Measurements from ENCODE around the gene PER1.

The PER1 gene

DNA sequence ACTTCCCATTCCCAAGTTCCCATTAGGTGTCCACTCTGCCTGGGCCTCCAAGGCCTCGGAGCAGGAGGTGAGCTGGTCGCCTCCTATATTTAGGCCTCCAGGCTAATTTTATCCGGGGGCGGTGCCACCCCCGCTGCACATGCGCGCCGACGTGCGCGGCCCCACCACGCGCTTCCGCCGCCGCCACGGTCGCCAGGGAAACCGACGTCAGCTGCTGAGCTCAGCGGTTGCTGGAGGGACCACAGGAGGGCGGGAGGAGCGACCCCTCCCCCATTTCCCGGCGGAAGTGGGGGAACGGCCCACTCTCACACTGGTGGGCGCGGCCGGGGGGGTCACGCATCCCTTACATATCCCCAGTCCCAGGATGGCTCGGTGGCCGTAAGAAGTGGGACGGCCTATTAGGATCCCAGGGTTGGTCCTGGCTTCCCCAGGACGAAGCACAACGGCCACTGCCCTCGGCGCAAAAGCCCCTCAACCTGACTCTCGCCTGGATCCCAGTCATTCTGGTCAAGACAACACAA lies 1.0 kb downstream of the PER1 start:
- no peak for DNase-seq

DNA sequence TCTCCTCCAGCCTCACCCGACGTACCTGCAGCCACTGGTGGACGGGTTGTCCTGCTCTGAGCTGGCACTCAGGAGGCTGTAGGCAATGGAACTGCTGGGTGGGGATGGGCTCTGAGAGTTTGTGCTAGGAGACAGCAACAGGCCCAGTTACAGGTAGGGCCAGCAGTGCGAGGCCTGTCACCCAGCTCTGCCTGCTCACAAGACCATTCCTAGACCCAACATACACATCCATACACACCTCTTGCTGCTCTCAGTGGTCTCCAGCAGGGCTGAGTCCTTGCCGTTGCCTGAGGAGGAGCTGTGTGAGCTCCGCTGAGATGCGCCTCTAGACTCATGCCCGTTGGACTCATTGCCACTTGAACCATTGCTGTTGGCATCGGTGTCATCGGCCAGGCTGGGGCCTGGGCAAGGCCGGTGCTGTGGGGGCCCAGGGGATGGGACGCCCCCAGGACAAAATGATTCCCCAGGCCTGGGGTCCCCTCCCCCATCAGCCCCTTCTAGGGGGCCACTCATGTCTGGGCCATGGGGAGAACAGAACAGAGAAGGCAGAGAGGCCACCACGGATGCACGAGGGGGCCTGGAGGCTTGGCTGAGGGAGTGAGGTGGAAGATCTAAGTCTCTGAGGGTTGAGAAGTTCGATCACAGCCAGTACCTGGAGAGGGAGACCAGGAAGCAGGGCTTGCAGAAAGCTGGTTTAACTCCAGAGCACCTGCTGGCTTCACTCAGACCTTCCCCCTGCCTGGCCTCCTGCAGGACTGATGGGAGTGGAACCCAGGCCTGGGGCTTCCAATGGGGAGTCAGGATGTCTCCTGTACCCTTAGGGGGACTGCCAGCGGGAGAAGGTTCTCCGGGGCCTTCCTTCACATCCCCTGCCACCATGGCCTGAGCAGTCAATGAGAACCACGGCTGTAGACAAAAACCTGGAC lies 1.7 kb downstream of the PER1 start:
- no peak for DNase-seq

DNA sequence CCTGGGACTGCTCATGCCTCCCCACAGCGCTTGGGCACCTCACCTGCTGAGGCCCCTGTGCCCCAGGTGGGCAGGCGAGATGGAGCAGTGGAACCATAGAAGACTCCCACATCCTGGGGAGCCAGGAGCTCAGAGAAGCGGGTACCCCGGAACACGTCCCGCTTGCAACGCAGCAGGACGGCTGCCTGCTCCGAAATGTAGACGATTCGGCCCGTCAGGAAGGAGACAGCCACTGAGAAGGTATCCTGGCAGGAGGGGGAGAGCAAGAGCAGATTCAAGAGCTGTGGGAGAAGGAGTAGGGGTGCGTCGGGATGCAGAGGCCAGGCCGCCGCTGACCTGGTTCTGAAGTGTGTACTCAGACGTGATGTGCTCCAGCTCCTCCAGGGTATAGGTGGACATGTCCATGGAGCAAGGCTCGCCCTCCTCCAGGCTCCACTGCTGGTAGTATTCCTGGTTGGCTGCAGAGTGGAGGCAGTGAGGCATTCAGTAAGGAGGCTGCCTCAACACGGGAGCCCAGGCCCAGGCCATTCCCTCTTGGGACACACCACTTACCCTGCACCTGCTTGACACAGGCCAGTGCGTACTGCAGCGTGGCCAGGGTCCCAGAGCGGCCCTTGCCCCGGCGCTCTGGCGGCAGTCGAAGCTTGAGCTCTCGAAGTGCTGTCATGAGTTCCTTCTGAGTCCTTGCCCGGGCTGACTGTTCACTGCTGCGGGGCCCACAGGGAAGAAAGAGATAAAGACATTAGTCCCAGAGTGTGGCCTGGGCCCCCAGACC lies 2.6 kb downstream of the PER1 start:
- no peak for DNase-seq

GRCh38 chr17:8148560-8148959 lies 3.6 kb downstream of the PER1 start:
- no peak for DNase-seq

GRCh38 chr17:8147805-8148404 lies 4.3 kb downstream of the PER1 start:
- DNase-seq = no peak

- DNase-seq = no peak
These were observed 4.9 kb downstream of the PER1 start for GRCh38 chr17:8147141-8147804.

- DNase-seq = no peak
These were observed 5.6 kb downstream of the PER1 start for GRCh38 chr17:8146381-8147140.

GRCh38 chr17:8145811-8146210 lies 6.4 kb downstream of the PER1 start:
- no peak for DNase-seq

DNA sequence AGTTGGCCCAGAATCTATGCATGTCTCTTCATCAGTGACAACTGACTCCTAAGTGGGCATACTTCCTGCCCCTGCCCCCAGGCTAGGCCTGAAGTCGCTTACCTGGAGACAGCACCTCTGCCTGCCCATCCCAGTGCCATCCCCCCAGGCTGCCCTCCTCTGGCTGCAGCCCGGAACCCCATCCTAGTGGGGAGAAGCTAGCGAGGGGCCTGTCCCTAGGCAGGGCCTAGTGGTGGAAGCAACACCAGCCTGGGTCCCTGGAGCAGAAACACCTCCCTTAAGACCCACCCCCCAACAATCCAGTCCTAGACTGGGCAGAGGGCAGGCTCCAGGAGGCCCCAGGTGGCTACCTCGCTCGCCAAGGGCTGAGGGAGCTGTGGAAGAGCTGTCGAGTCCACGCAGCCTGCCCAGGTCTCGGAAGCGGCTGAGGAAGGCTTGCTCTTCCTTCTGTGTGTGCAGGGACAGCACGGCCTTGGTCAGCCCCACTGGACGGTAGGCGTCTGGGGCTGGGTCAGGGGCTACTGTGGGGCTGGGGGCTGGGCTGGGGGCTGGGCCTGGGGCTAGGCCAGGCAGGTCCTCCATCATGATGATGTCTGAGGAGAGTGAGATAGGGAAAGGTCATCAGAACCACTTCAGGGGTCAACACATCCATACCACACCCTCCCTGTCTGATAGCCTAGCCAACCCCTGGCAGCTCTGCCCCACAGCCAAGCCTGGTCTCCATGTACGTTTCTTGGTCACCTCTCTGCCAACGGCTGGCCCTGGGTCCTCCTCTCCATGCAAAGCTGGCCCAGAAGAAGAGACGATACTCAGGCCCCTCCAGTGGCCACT lies 7.6 kb downstream of the PER1 start:
- DNase-seq = no peak

DNA sequence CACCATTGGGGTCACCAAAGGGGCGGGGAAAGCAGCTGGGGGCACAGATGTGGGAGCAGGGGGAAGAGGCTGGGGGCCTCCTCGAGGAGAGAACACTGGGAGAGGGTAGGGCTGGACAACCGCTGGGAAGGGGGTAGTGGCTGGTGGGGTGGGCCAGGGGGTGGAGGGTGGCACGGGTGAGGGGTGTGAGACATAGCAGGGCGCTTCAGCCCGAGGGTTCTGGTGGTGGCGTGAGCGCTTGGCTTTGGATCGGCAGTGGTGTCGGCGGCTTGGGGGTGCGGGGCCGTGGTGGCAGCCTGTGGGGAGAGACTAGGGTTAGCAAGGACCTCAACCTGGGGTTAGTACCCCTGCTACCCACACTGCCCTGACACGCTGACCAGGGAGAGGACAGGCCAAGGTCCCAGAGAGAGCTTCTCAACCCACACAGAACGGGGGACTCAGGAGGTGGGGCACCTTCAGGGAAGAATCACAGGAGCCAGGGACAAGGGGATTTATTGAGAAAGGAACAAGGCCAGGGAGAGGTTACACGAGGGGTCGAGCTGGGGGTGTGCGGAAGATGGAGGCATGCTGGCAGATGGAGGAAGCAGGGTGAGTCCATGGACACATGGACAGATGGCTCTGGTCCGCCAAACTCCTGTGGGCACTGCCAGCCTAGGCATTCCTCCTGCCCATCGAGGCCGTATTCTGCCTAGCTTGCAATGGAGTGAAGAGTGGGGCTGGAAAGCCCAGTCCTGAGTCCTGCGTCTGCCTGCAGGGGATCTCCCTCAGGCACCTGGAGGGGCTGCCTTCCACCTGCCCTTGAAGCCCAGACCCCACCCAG lies 8.4 kb downstream of the PER1 start:
- no peak for DNase-seq

DNA sequence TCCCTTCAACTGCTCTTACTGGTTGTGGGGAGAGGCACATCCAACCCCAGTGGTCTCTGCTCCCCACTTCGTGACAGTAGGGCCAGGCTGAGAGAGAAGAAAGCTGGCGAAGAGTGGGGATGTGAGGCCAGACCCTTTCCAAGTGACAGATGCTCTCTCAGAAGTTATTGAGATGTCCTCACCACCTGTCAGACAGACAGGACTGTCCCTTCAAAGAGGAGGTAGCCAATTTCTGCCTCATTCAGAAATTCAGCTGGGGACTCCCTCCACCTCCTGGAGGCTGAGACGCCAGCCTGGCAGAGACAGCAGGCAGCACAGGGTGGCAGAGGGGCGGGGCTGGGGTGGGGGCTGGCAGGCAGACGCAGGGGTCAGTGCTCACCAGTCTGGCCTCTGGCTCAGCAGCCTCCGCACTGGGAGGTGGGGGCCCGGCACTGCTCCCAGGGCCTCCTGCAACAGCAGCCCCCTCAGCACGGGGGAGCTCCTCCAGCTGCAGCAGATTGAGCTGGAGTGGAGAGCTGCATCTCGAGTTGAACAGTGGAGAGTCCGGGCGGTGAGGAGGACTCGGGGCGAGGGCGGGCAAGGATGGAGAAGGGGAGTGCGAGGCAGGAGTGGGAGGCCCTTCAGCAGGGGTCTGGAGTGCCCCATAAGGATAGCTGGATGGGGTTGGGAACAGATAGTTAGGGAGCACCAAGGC lies 9.2 kb downstream of the PER1 start:
- no peak for DNase-seq

DNA sequence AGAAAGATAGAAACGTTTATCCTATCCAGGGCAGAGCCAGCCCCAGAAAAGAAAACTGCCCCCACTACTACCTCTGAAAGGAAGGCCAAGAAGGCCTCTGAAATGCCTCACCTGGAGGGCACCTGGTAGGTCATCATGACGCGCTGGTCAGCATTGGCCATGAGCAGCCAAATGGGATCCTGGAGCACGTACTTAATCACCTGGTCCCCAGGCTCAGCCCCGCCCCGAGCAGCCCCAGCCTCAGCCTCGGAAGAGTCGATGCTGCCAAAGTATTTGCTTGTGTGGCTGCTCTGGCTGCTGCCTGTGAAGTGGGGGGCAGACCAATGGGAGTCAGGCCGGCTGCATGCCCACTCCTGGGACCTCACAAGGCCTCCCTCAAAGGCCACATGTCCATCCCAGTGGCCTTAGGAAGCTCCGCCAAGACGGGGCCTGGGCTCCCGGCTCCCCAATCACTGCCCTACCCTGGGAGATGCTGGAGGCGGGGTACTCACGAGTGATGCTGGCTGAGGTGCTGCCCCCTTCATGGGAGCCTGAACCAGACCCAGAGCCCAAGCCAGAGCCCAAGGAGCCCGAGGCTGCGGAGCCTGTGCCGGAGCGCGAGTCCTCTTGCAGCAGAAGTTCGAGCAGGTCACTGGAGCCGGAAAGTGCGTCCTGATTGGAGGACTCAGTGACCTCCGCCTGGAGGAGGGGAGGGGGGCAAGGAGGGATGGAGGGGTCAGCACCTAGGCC lies 9.9 kb downstream of the PER1 start:
- DNase-seq = no peak

DNA sequence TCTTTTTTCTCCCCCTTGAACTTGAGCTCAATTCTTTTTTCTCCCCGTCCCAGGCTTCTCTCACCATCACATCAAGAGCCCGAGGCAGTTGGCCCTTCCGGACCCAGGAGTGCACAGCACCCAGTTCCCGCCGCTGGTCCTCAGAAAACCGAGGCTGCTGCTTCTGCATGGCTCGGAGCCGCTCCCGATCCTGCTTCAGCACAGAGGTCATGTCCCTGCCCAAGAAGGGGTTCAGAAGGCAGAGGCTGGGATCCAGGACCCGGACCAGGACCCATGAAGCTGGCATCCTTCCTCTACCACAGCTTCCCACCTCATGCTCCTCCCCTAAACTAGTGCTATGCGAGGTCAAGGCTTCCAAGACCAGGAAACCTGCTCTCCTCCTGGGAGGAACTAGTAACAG lies 10.5 kb downstream of the PER1 start:
- no peak for DNase-seq

GRCh38 chr17:8141045-8141444 lies 11.2 kb downstream of the PER1 start:
- no peak for DNase-seq

DNA sequence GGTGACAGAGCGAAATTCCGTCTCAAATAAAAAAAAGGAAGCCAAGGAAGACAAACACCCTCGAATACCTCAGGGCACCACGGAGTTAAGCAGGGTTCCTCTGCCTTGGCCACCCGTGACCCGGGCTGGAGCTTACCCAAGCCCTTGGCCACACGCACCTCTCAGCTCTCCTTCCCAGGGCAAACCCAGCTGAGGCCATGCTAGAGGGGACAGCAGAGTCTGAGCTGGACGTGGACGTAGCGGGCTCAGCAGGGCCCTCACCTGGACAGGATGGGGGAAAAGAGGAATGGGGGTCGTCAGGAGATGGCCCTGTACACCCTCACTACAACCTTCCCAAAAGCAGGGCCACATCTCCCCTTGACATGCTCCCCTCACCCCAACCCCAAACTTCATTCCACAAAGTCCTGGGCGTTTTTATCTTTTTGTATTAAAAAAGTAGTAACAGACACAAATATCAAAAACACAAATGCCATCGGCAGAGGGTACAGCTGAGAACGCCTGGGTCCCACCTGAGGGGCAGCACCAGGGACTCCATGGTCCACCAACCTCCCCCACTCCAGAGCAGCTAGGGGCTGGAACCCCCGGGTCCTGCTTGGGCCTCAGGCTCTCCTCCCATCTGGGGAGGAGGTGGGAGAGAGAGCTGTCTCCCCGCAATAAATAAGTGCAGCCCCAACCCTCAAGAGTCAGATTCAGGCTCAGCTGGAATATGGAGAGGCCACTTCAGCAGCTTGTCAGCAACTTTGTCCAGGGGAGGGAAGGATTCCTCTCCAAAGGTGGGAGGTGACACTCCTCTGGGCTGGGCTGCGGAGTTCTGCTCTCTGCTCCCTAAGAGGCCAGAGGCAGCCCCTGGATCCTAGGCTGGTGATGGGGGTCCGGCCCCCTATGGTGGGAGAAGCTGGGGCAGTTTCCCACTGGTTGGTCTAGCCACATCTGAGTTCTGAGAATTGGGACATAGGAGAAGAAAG lies 11.9 kb downstream of the PER1 start:
- DNase-seq = no peak

- peak; percentile 97 for DNase-seq
These were observed 13.4 kb downstream of the PER1 start for GRCh38 chr17:8138672-8139371.

DNA sequence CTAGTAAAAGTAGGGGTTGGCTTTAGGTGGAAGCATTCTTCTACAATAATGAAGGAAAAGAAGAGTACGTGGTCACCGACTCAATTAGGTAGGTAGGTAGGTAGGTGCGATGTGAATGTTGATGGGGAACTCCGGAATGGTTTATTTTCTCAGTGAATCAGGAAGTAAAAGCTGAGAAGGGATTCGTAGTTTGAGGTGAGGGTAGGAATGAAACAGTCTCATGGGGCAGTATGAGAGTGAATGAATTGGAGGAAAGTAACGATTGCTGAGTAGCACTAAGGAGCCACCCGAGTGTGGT lies 13.9 kb downstream of the PER1 start:
- no peak for DNase-seq

All from NCI-H2171 (cell line).